ENCODE data around the gene GRAMD1A.
"Not testable (repeated sequence)": the region's sequence is repeated elsewhere in the genome, so short reads cannot be mapped to it uniquely, and the experiment has no call there.

Gene GRAMD1A

GRCh38 chr19:34979819-34980640, 20.1 kb upstream of the GRAMD1A start:
- no peak for DNase-seq (ENCODE audit: low read depth)

- DNase-seq (ENCODE audit: low read depth), result no peak
These were observed 17.8 kb upstream of the GRAMD1A start for GRCh38 chr19:34982275-34982674.

GRCh38 chr19:34983786-34984185, 16.3 kb upstream of the GRAMD1A start:
- DNase-seq (ENCODE audit: low read depth), result no peak

- DNase-seq (ENCODE audit: low read depth), result no peak
These were observed 15.8 kb upstream of the GRAMD1A start for GRCh38 chr19:34984287-34984686.

- no peak for DNase-seq (ENCODE audit: low read depth)
These were observed 14.7 kb upstream of the GRAMD1A start for GRCh38 chr19:34985249-34986022.

GRCh38 chr19:34988119-34988518, 12.0 kb upstream of the GRAMD1A start:
- DNase-seq (ENCODE audit: low read depth), result no peak

- DNase-seq (ENCODE audit: low read depth), result no peak
These were observed 10.8 kb upstream of the GRAMD1A start for GRCh38 chr19:34989298-34989697.

GRCh38 chr19:34990578-34991192, 9.4 kb upstream of the GRAMD1A start:
- DNase-seq (ENCODE audit: low read depth), result no peak

- DNase-seq (ENCODE audit: low read depth), result no peak
These were observed 8.4 kb upstream of the GRAMD1A start for GRCh38 chr19:34991542-34992333.

- not testable (repeated sequence) for DNase-seq (ENCODE audit: low read depth)
These were observed 7.5 kb upstream of the GRAMD1A start for GRCh38 chr19:34992582-34992981.

- no peak for DNase-seq (ENCODE audit: low read depth)
These were observed 5.9 kb upstream of the GRAMD1A start for GRCh38 chr19:34994286-34994642.

- DNase-seq (ENCODE audit: low read depth), result no peak
These were observed 5.2 kb upstream of the GRAMD1A start for GRCh38 chr19:34994643-34995541.

- no peak for DNase-seq (ENCODE audit: low read depth)
These were observed 4.6 kb upstream of the GRAMD1A start for GRCh38 chr19:34995551-34995950.

- DNase-seq (ENCODE audit: low read depth), result no peak
These were observed 3.0 kb upstream of the GRAMD1A start for GRCh38 chr19:34997071-34997617.

- DNase-seq (ENCODE audit: low read depth), result not testable (repeated sequence)
These were observed 1.9 kb upstream of the GRAMD1A start for GRCh38 chr19:34998224-34998623.

GRCh38 chr19:34998777-34999497, 1.2 kb upstream of the GRAMD1A start:
- DNase-seq (ENCODE audit: low read depth), result no peak

GRCh38 chr19:35000338-35000646, 169 bp downstream of the GRAMD1A start:
- no peak for DNase-seq (ENCODE audit: low read depth)

- DNase-seq (ENCODE audit: low read depth), result no peak
These were observed 751 bp downstream of the GRAMD1A start for GRCh38 chr19:35000647-35001501.

GRCh38 chr19:35002037-35002535, 2.0 kb downstream of the GRAMD1A start:
- DNase-seq (ENCODE audit: low read depth), result no peak

Data from HS-5 (cell line).